ENCODE results near the gene LRFN4. TPM values are rescaled to one million over a fixed set of nuclear protein-coding genes. Genes with fewer than 3 reads are reported as not detected.

The LRFN4 gene
- total and polyA plus RNA-seq, 10 of the 15 experiments (the other 5 are each of a cell fraction or from before 2014, with no cell fraction given): 0.03 to 43.8 (median 4.9) TPM

DNA sequence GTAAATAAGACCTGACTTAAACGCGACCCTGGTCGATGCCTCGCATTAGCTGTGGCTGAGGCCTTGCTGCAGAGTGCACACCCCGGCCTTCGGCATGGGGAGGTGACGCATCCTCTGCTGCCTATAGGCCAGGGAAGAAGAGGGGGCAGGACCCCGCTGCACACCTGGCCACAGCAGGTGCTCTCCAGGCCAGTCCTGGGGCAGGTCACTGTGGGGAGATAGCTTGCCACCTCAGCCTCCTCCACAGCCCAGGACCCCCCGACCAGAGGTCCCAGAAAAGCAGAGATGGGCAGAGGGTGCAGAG lies 12.7 kb downstream of the LRFN4 start (continued):
- TF ChIP-seq, protein P1, sequence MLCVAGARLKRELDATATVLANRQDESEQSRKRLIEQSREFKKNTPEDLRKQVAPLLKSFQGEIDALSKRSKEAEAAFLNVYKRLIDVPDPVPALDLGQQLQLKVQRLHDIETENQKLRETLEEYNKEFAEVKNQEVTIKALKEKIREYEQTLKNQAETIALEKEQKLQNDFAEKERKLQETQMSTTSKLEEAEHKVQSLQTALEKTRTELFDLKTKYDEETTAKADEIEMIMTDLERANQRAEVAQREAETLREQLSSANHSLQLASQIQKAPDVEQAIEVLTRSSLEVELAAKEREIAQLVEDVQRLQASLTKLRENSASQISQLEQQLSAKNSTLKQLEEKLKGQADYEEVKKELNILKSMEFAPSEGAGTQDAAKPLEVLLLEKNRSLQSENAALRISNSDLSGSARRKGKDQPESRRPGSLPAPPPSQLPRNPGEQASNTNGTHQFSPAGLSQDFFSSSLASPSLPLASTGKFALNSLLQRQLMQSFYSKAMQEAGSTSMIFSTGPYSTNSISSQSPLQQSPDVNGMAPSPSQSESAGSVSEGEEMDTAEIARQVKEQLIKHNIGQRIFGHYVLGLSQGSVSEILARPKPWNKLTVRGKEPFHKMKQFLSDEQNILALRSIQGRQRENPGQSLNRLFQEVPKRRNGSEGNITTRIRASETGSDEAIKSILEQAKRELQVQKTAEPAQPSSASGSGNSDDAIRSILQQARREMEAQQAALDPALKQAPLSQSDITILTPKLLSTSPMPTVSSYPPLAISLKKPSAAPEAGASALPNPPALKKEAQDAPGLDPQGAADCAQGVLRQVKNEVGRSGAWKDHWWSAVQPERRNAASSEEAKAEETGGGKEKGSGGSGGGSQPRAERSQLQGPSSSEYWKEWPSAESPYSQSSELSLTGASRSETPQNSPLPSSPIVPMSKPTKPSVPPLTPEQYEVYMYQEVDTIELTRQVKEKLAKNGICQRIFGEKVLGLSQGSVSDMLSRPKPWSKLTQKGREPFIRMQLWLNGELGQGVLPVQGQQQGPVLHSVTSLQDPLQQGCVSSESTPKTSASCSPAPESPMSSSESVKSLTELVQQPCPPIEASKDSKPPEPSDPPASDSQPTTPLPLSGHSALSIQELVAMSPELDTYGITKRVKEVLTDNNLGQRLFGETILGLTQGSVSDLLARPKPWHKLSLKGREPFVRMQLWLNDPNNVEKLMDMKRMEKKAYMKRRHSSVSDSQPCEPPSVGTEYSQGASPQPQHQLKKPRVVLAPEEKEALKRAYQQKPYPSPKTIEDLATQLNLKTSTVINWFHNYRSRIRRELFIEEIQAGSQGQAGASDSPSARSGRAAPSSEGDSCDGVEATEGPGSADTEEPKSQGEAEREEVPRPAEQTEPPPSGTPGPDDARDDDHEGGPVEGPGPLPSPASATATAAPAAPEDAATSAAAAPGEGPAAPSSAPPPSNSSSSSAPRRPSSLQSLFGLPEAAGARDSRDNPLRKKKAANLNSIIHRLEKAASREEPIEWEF (IDR thresholded peaks at IDR 0.05; ENCODE audit: insufficient replicate concordance, low read depth, low read length): no peak
- TF ChIP-seq WRNIP1 (IDR thresholded peaks at IDR 0.05; ENCODE audit: borderline replicate concordance, low read depth, low read length) (no peak), STAT1 (conservative IDR thresholded peaks at IDR 0.05) (no peak), RFX5 (IDR thresholded peaks at IDR 0.05; ENCODE audit: low read depth, low read length) (no peak), MEF2B (IDR thresholded peaks at IDR 0.05; ENCODE audit: partially characterized antibody, poor library complexity, severe bottlenecking) (no peak)

DNA sequence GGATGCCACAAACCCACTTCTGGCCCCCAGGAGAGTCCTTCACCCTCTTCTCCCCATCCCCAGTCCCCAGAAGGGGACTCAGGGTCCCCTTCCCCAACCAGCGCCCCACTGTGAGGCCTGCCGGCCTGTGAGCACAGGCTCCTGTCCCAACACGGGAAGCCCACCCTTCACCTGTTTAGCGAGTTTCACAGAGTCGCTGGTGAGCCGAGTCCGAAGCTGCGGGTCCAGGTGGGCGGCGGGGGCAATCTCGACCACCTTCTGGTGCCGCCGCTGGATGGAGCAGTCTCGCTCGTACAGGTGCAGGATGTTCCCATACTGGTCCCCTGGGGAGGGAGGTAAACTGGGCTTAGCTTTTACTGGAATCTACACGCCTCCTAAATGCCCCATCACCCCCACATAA lies 13.3 kb downstream of the LRFN4 start:
- Histone ChIP-seq H2AFZ (ENCODE audit: control insufficient read depth, low read depth, low read length) (no peak overlapping the region), H3K9me3 (replicated peaks; ENCODE audit: control insufficient read depth, insufficient read depth, low read length) (no peaks in the 10 kb centered on the region), H3K4me1 (ENCODE audit: control insufficient read depth, insufficient read depth, low read length) (peaks cover 11% of the 10 kb centered on the region), H3K79me2 (ENCODE audit: control insufficient read depth, insufficient read depth, low read length) (no peaks in the 10 kb centered on the region), H3K9ac (ENCODE audit: control insufficient read depth, insufficient read depth, low read length) (no peak overlapping the region), H3K4me2 (ENCODE audit: control insufficient read depth, insufficient read depth) (no peak overlapping the region), H3K4me3 (no peak overlapping the region), H3K27ac (ENCODE audit: control insufficient read depth, insufficient read depth) (no peak overlapping the region), H4K20me1 (ENCODE audit: control insufficient read depth, insufficient read depth) (no peaks in the 10 kb centered on the region), H3K36me3 (ENCODE audit: control insufficient read depth in 2 of 2, insufficient read depth in 2 of 2, low read length in 1 of 2) (no peaks in the 10 kb centered on the region), H3K27me3 (replicated peaks in 1 of 2; ENCODE audit: control insufficient read depth in 2 of 2, insufficient read depth in 2 of 2, low read length in 1 of 2) (no peaks in the 10 kb centered on the region)
- FAIRE-seq: no peak
- BruUV-seq (replicated peaks): no TSS peak
- DNase-seq (ENCODE audit: low read depth, low spot score): no peak
- RAD21 ChIA-PET (ENCODE audit: unreplicated experiment): no interaction called here
- intact Hi-C loops (cut with micrococcal nuclease; ENCODE audit: unreplicated experiment): no loop called here
- CTCF ChIA-PET: interaction anchor here (0.7 to 1.2 kb wide), 3 partner anchors 27 to 460 kb away, joined by 3 read pairs; partner anchors contain the start of gene RCE1
- POLR2A ChIA-PET: no interaction called here
- no peak for ATAC-seq
- WGBS (ENCODE audit: insufficient coverage, insufficient replicate concordance, low lambda C conversion rate, missing lambda C conversion rate): 84% methylated on average over 16 of the region's 16 CpGs
- in situ Hi-C loops (cut with MboI): no loop called here
- TF ChIP-seq, protein P2, sequence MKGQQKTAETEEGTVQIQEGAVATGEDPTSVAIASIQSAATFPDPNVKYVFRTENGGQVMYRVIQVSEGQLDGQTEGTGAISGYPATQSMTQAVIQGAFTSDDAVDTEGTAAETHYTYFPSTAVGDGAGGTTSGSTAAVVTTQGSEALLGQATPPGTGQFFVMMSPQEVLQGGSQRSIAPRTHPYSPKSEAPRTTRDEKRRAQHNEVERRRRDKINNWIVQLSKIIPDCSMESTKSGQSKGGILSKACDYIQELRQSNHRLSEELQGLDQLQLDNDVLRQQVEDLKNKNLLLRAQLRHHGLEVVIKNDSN (IDR thresholded peaks at IDR 0.05; ENCODE audit: borderline replicate concordance, extremely low read length, insufficient read depth, low read depth, low read length): no peak
- no peak for TF ChIP-seq IKZF1 (conservative IDR thresholded peaks at IDR 0.05)
- TF ChIP-seq, protein P3, sequence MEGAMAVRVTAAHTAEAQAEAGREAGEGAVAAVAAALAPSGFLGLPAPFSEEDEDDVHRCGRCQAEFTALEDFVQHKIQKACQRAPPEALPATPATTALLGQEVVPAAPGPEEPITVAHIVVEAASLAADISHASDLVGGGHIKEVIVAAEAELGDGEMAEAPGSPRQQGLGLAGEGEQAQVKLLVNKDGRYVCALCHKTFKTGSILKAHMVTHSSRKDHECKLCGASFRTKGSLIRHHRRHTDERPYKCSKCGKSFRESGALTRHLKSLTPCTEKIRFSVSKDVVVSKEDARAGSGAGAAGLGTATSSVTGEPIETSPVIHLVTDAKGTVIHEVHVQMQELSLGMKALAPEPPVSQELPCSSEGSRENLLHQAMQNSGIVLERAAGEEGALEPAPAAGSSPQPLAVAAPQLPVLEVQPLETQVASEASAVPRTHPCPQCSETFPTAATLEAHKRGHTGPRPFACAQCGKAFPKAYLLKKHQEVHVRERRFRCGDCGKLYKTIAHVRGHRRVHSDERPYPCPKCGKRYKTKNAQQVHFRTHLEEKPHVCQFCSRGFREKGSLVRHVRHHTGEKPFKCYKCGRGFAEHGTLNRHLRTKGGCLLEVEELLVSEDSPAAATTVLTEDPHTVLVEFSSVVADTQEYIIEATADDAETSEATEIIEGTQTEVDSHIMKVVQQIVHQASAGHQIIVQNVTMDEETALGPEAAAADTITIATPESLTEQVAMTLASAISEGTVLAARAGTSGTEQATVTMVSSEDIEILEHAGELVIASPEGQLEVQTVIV (IDR thresholded peaks at IDR 0.05; ENCODE audit: borderline replicate concordance, partially characterized antibody): no peak
- SMC1A ChIA-PET (ENCODE audit: uncharacterized antibody, unreplicated experiment): no interaction called here
